GM10266 (cell line): ENCODE data around the gene PAXIP1.
A peak's percentile ranks its signal among the peaks of the same experiment; 100 is the strongest.

Experiments used
- DNase-seq: peaks from one replicate; pipeline ENCODE4 v3.0.0; 2012; ENCODE audit errors: extremely low spot score
- TF ChIP-seq, protein P1 (sequence below): IDR thresholded peaks from 2 replicates; pipeline ENCODE4 v1.5.1; 2012; ENCODE audit warnings: mild to moderate bottlenecking, low read depth; ENCODE audit not compliant: control insufficient read depth, insufficient read depth; ENCODE audit errors: missing control alignments

PAXIP1 gene

DNA sequence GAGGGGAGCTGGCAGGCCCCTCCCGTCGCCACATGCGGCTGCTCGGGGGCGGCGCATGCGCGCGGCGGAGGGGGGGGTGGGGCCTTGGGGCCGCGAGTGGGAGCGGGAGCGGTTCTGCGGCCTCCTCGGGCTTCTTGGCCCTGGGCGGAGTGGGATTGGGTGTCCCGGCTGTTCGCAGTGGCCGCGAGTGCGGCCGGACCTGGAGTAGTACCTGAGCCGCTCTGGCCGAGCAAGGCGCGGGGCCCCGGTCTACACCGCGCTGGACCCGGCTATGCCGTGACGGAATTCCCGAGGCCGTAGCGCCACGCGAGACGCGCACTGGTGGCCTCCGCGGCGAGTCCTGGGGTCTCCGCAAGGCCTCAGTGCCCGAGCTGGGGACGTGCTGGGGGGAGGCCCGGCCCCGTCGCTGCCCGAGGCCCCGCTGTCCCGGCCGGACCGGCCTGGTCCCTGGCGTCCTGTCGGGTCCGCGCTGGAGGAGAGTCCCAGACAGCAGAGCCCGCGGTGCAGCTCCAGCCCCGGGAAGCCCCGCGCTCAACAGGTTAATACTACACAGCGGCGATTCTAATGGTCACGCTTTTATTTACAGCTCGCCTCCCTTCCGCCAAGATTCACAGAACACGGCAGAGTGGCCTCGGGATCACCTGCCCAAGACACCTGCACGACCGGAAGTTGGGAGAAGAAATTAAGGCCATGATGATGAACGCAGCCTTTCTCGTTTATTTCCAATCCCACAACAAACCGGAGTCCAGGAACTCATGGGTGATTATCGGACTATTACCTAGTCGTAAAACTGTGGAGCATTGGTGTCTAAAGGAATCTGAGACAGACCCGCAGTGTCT lies 671 bp upstream of the PAXIP1 start:
- TF ChIP-seq, protein P1, sequence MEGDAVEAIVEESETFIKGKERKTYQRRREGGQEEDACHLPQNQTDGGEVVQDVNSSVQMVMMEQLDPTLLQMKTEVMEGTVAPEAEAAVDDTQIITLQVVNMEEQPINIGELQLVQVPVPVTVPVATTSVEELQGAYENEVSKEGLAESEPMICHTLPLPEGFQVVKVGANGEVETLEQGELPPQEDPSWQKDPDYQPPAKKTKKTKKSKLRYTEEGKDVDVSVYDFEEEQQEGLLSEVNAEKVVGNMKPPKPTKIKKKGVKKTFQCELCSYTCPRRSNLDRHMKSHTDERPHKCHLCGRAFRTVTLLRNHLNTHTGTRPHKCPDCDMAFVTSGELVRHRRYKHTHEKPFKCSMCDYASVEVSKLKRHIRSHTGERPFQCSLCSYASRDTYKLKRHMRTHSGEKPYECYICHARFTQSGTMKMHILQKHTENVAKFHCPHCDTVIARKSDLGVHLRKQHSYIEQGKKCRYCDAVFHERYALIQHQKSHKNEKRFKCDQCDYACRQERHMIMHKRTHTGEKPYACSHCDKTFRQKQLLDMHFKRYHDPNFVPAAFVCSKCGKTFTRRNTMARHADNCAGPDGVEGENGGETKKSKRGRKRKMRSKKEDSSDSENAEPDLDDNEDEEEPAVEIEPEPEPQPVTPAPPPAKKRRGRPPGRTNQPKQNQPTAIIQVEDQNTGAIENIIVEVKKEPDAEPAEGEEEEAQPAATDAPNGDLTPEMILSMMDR: no peak
- DNase-seq: peak; percentile 99

DNA sequence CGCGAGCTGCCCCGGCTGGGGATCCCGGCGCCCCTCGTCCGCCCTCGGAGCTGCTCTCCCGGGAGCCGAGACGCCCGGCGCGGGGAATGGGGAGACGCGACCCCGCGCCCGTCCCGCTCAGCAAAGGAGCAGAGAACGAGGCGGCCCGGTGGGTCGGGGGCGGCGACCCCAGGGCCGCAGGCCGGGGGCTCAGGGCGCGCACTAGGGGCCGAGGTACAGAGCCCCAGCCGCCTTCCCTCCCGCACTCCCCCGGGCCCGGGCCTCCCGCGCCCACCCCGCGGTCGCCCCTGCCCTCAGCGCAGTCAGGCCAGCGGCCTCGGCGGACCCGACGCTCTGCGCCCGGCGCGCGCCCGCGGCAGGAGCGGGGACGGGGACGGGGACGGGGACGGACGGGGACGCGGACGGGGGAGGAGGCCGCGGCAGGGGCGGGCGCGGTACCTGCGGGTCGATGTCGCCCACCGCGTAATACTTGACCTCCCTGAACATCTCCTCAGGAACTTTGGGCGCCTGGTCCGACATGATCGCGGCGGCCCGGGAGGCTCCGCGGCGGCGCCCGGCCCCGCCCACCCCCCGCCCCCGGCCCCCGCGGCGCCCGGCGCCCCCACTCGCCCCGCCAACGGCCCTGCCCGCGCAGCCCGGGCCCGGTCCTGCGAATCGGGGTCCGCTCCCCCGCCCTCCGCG lies 373 bp downstream of the PAXIP1 start:
- DNase-seq: peak; percentile 75
- TF ChIP-seq, protein P1: no peak

DNA sequence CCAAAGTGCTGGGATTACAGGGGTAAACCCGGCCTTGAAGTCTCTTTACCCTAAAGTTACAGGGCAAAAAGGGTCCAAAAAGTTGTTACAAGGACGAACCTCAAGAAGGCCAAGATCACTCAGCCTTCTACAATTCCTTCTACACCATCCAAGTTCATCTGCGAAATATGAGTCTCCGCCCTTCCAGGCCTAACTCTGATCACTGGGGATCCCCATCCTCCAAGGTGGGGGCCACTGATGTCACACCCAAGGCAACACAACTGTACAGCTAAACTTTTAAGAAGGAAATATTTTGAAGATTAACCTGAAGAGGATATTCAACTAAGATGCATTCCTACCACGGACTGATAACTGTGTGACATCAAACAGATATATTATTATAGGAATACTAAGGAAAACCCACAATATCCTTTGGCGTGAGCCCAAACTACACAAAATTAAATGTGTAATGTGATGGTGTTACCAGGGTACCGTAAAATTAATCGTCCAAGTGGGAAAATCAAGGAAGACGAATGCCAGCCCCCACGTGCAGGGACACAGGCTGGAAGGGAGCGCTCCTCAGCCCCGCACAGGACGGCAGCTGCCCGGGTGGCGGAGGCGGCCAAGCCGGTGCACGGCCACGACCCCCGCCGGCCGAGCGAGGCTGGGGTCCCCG lies 1.0 kb downstream of the PAXIP1 start:
- peak; percentile 43 for DNase-seq
- TF ChIP-seq, protein P1: no peak

DNA sequence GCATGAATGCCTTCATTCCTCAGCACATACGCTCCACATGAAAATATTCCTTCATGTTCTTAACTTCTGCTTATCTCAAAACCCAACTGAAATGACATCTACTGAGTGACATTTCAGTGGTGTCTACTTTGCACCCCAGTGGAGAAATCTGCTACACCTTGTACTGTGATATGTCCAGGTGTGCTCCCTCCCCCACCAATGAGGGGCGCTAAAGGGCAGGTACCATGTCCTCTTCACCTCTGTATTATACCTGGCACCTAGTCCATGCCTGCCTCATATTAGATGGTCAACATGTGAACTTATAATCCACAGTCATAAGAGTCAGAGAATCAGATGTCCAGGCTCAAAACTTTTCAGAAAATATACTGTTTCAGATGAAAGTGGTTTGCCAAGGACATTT lies 2.1 kb downstream of the PAXIP1 start:
- TF ChIP-seq, protein P1: peak; percentile 30
- no peak for DNase-seq

DNA sequence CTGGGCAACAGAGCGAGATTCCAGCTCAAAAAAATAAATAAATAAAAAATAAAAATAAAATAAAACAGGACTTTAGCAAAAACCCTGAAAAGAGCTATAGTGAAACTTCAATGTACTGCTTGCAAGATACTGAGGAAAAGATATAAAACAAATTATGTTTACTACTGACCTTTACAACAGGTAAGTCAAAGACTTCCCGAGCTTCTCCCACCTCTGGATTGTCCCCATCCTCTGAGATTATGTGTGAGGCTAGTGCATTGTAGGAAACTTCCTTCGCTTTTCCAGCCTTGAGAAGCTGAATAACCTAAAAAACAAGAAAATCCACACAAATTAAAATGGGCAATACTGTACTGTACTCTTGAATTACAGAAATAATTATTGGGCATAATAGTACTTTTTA lies 4.4 kb downstream of the PAXIP1 start:
- no peak for DNase-seq
- TF ChIP-seq, protein P1: no peak

DNA sequence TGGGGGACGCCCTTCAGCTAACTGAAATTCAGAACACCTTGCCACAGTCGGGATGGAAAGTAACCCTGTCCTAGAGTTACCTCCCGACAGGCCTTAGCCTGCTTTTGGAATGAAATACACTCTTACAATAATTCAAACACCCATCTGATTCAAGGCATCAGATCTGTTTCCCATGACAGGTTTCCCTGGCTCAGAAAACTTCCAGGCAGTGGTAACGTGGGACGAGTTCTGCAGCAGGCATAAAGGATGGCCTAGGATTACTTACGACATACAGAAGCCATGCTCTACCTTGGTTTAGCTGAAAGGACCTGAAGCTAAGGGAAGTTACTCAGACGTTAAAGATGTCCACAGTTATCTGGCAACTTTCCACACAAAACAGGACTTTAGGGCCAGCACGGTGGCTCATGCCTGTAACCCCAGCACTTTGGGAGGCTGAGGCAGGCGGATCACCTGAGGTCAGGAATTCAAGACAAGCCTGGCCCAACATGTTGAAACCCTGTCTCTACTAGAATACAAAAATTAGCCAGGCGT lies 5.0 kb downstream of the PAXIP1 start:
- TF ChIP-seq, protein P1: no peak
- DNase-seq: no peak
